ENCODE results near the gene NATD1.

GRCh38 chr17:21194226-21194625 lies 59.0 kb downstream of the NATD1 start:
- TF ChIP-seq POLR2A (IDR thresholded peaks at IDR 0.05) (no peak), CTCF (IDR thresholded peaks at IDR 0.05) (no peak), POLR2AphosphoS5 (IDR thresholded peaks at IDR 0.05) (no peak)
